CD4-positive, alpha-beta T cell treated with Interleukin-15 for 4 hours (primary cell): ENCODE data around the gene KCNMA1.

Experiments used
- DNase-seq: peaks from one replicate; pipeline ENCODE4 v3.0.0-alpha.2; 2020; ENCODE audit warnings: low spot score

Gene KCNMA1

GRCh38 chr10:77267703-77268675 is 369.6 kb downstream of the KCNMA1 start:
- DNase-seq, result no peak

- DNase-seq, result no peak
These were observed 371.4 kb downstream of the KCNMA1 start for GRCh38 chr10:77266242-77266641.

GRCh38 chr10:77264527-77264926 is 373.1 kb downstream of the KCNMA1 start:
- no peak for DNase-seq

- no peak for DNase-seq
These were observed 373.5 kb downstream of the KCNMA1 start for GRCh38 chr10:77264107-77264506.

GRCh38 chr10:77263700-77264099 is 373.9 kb downstream of the KCNMA1 start:
- no peak for DNase-seq

GRCh38 chr10:77261146-77261545 is 376.5 kb downstream of the KCNMA1 start:
- no peak for DNase-seq

- no peak for DNase-seq
These were observed 378.3 kb downstream of the KCNMA1 start for GRCh38 chr10:77259171-77259874.

GRCh38 chr10:77256346-77256745 is 381.3 kb downstream of the KCNMA1 start:
- no peak for DNase-seq

- no peak for DNase-seq
These were observed 384.0 kb downstream of the KCNMA1 start for GRCh38 chr10:77253556-77254064.

GRCh38 chr10:77253147-77253545 is 384.5 kb downstream of the KCNMA1 start:
- no peak for DNase-seq

GRCh38 chr10:77252380-77253146 is 385.0 kb downstream of the KCNMA1 start:
- DNase-seq, result no peak

- no peak for DNase-seq
These were observed 386.2 kb downstream of the KCNMA1 start for GRCh38 chr10:77251297-77252013.

- no peak for DNase-seq
These were observed 387.6 kb downstream of the KCNMA1 start for GRCh38 chr10:77249901-77250459.

- DNase-seq, result no peak
These were observed 389.4 kb downstream of the KCNMA1 start for GRCh38 chr10:77248104-77248790.

GRCh38 chr10:77247031-77247990 is 390.3 kb downstream of the KCNMA1 start:
- no peak for DNase-seq

- DNase-seq, result no peak
These were observed 391.7 kb downstream of the KCNMA1 start for GRCh38 chr10:77245953-77246352.

- DNase-seq, result no peak
These were observed 392.9 kb downstream of the KCNMA1 start for GRCh38 chr10:77244746-77245145.

GRCh38 chr10:77244286-77244685 is 393.3 kb downstream of the KCNMA1 start:
- no peak for DNase-seq

GRCh38 chr10:77241350-77241725 is 396.3 kb downstream of the KCNMA1 start:
- no peak for DNase-seq
